Astrocyte (in vitro differentiated cells and primary cell): ENCODE measurements around the gene DDX23.

ENCODE experiments used
- EZH2 ChIP-seq: IDR thresholded peaks from 2 replicates; pipeline ENCODE4 v1.6.1; 2012; ENCODE audit warnings: mild to moderate bottlenecking, low read length, inconsistent platforms; ENCODE audit not compliant: insufficient read depth
- TF ChIP-seq, protein P1 (sequence below): IDR thresholded peaks from 2 replicates; pipeline ENCODE4 v1.5.1; 2011; ENCODE audit warnings: low read depth, mild to moderate bottlenecking, inconsistent platforms, low read length, moderate library complexity; ENCODE audit not compliant: insufficient read depth

DNA sequence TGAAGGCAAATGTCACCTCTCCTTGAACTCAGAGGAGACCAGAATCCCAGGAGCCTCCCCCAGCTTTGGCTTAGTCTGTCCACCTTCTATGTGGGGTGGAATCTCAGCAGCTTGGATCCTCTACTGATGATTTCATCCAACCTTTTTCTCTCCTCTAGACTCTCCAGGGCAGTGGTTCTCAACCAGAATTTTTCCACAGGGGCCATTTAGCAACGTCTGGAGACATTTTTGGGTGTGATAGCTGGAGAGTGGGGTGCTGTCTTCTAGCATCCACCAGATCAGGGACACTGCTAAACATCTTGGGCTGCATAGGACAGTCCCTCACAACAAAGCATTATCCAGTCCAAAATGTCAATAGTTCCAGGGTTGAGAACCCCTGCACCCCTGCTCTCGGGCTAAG is 4.4 kb upstream of the DDX23 start:
- TF ChIP-seq, protein P1, sequence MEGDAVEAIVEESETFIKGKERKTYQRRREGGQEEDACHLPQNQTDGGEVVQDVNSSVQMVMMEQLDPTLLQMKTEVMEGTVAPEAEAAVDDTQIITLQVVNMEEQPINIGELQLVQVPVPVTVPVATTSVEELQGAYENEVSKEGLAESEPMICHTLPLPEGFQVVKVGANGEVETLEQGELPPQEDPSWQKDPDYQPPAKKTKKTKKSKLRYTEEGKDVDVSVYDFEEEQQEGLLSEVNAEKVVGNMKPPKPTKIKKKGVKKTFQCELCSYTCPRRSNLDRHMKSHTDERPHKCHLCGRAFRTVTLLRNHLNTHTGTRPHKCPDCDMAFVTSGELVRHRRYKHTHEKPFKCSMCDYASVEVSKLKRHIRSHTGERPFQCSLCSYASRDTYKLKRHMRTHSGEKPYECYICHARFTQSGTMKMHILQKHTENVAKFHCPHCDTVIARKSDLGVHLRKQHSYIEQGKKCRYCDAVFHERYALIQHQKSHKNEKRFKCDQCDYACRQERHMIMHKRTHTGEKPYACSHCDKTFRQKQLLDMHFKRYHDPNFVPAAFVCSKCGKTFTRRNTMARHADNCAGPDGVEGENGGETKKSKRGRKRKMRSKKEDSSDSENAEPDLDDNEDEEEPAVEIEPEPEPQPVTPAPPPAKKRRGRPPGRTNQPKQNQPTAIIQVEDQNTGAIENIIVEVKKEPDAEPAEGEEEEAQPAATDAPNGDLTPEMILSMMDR: no peak
- TF ChIP-seq EZH2: no peak
